ENCODE data around the gene DYTN. TPM values are rescaled to one million over a fixed set of nuclear protein-coding genes. Genes with fewer than 3 reads are reported as not detected.

Gene DYTN
- polyA plus RNA-seq, 1 donor = not detected

DNA sequence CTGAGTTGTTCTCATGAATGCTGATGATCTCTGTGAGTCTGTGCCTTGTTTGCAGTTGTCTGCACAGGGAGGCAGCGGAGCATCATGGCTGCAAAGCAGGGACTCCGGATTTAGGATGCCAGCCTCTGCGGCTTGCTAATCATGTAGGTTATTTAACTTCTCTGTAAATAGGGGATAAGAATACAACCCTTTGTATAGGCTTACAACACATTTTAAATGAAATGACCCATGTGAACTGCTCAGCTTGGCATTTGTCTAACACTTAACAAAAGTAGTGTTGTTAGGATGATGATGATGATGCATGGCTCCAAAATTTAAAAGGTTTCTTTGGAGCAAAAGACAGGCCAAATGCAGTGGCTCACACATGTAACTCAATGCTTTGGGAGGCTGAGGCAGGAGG is 19.4 kb downstream of the DYTN start:
- no peak for DNase-seq (ENCODE audit: low read depth)

DNA sequence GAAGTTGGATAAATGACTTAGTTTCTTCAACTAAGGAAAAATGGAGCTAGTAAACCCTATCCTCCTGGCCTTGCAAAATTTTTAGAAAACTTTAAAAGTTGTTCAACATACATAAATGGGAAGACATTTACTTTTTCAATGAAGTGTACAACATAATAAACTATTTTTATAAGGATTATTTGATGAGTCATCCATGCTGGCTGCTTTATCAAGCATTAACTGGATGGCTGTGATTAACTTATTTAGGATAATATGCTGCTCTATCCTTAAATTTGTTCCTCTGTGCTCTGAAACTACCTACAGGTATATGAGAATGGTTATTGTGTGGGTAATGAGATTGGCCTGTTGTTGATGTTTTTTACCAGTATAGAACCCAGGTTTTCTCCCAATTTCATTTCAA is 21.3 kb downstream of the DYTN start:
- DNase-seq (ENCODE audit: low read depth) = no peak

DNA sequence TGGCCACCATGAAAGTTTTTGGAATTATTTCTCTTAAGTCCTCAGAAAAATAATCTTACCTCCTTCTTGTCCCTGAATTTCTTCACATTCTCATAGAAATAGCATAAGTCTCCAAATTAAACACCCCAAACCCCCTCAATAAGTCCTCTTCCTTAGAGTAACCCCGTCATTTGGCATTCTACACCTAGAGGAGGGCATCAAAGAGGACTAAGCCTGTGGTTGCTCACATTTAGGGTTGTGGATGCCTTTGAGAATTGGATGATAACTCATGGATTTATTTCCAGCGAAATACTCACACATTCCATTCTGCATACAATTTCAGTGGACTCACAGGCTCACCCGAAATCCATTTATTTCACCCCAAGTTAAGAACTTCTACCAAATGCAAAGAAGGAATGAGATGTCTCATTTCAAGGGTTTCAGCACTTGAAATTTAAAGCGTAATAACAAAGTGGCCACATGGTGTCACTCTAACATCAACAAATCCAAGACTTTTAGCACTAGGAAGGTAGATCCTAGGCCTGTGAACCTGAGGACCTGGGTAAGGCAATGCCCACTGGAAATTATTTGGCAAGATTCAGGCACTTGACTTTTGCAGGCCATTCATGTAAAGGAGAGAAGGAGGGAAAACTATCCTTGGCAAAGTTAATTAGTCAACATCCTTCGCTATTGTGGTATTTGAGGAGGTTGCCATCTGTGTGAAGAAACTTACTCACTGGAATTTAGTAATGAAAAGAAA is 24.6 kb downstream of the DYTN start:
- DNase-seq (ENCODE audit: low read depth) = peak; percentile 41

DNA sequence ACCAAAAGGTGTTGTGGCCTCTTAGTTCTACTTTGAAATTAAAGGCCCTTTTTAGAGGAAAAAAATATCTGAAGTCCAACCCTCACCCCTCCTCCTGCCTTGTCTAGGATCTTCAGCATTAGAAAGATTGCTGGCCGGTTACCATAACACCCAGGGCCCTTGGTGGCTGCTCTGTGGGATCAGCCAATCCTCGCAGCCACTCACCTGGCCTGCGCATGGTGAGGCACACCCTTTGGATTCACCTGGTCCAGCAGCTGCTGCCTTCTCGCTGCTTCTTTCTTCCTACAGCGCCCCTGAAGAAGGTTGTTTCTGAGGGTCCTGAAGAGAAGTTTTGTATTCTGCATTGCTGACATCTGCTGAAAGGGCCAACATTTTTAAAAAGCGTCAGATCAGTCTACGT is 25.2 kb downstream of the DYTN start:
- DNase-seq (ENCODE audit: low read depth) = no peak

DNA sequence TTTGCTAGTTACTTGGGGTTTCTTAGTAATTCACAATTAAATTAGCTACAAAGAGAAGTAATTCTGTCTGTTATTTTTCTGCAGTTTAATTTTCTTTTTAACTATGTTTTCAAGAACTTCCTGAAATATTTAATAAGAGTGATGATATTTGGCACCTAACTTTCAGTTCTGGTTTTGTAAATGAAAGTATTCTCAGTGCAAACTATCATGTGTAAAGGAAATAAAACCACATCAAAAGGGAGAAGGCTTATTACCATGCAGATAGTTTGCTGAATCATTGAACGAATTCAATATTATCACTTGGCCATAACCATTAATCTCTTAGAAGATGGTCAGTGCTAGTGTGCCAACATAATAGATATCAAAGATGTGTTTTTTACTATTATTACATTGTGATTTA is 29.2 kb downstream of the DYTN start:
- DNase-seq (ENCODE audit: low read depth) = no peak

DNA sequence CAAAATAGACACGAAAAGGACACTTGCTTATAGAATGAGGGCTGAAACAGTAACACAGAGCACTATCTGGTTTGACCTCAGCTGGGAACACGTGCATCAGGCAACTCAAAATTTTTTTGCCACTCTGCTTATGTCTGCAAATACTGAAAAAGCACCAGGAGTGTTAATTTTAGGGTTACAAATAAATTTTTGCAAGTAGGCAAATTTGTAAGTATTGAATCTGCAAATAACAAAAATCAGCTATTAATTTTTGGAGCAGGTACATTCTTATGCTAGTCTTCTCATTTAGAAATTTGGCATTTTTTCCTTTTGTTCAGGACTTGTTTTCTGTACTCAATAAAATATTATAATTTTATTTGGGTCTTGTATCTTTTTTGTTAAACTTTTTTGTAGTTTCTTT is 29.7 kb downstream of the DYTN start:
- DNase-seq (ENCODE audit: low read depth) = no peak

DNA sequence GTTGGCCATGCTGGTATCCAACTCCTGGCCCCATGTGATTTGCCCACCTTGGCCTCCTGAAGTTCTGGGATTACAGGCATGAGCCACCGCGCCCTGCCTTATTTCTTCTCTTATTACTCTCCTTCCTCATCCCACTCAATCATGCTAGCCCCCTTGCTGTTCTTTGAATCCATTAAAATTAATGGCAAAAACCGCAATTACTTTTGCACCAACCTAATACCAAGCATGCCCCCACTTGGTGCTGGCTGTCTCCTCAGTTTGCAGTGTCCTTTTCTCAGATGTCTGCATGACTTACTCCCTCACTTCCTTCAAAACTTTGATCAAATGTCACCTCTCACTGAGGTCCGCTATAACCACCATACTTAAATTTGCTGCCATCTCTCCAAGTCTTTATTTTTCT is 34.6 kb downstream of the DYTN start:
- DNase-seq (ENCODE audit: low read depth) = no peak

DNA sequence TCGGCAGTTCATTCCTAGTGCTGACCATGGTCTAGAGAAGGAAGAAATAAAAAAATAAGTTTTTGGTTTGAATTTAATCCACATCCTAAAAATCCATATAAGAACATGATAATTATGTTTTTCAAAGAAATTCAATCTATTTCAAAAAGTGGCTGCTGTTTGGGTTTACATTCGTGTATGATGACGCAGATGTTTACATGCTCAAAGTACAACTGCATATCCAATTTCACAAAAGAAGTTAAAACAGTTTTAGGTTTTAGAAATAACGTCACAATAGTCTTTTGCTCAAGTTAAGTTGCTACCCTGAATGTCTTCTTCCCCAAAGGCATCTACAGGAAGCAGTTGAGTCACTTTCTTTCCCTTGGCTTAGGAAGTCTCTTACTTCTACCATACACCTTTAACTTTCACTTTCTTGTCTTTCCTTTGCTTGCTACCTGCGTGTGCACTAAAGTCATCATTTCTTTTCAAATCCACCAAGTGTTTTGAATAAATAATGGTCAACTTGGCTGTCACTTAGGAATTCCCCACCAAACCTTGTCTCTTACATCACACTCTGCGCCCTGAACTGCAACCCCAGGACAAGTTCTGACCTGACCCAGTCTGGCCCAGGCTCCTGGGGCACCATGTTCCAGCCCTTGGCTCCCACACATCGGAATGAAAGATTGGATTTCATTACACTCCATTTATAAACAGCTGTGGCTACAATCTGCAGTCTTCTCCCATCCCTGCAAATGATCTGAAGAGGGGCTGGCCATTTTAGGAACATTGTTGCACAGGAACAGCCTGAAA is 47.5 kb downstream of the DYTN start:
- no peak for DNase-seq (ENCODE audit: low read depth)

DNA sequence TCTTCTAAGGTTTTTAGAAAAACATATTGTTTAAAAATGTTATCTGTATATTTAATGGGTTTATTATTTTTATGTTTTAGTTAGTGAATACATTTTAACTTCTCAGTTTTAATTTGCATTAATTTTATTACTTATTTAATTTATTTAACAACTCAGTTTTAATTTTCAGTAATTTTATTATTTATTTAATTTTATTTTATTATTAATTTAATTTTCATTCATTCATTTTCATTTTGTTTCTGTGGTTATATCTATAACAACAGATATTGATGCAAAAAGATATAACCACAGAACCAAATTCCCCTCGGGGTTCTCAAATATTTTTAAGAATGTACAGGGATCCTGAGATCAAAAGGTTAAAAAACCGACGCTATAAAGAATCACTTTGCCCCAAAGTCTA is 52.9 kb downstream of the DYTN start:
- DNase-seq (ENCODE audit: low read depth) = no peak

DNA sequence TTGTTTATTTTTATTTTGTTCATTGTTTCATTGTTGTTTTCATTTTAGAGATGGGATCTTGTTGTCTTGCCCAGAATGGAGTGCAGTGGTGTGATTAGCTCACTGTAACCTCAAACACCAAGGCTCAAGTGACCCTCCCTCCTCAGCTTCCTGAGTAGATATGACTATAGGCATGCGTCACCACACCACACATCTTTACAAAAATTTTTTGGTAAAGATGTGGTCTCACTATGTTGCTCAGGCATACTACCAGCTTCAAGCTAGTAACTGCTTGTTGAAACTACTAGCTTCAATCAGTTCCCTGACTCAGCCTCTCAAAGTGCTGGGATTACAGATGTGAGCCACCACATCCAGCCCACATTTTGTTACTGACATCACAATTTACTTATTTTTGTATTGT is 61.1 kb downstream of the DYTN start:
- no peak for DNase-seq (ENCODE audit: low read depth)

DNA sequence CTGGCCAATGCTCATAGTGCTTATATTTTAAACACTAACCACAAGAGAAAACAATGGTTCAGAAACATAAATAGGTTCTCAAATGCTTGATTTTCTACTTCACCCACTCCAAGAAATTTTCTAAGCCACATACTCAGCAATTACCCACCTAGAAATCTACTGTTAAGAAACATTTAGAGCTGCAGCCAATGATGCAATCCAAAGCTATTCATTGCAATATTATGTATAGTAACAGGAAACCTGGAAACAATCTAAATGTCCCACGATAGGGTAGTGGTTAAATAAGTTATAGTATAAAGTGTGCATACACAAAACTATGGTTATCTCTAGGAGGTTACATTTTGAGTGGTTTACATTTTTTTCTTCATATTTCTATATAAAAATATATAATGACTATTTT is 70.2 kb downstream of the DYTN start:
- DNase-seq (ENCODE audit: low read depth) = no peak

DNA sequence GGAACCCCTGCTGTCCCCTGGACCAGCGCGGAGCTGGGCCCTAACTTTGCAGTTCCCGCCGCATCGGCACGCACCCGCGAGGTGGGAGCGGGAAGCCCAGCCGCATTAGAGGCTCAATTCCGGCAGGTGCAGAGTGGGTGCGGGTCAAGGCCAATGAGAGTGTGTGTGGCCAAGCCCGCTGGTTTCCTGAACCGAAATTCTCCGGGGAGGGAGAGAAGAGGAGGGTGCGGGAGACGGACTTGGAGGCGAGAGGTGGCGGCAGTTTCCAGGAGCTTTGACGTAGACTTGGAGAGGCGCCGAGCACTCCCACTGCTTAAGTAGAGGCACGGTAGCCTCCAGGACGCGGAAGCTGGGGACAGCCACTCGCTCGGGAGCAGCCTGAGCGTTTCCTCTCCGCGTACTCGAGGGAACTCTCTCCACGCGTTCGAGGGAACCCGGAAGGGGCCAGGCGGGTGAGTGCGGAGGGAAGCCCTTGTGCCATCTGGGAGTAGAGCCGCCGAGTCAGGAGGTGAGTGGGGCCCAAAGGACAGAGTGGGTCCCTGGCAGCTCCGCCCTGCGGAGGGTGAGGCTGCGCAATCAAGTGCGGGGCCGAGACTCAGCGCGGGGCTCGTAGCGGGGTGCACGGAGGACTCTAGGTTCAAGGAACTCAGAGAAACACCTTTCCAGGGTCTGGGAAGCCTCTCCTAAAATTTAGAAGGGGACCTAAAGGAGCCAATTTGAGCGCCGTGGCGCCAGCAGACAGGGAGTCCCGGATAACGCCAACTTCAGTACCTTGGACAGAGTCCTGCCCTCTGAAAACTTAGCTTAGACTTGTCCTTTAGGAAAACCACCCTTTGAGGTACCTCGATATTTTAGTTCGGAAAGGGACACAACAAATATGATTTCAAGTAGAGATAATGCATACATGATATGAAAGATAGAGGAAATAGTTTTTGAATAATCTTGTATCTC is 75.8 kb downstream of the DYTN start, which contains the start of gene FAM237A:
FAM237A (plus strand) TSS at position 413 of the 951 bp plus-strand sequence. CDS start 1,750 bp downstream, outside the sequence.
- DNase-seq (ENCODE audit: low read depth) = peak; percentile 64

DNA sequence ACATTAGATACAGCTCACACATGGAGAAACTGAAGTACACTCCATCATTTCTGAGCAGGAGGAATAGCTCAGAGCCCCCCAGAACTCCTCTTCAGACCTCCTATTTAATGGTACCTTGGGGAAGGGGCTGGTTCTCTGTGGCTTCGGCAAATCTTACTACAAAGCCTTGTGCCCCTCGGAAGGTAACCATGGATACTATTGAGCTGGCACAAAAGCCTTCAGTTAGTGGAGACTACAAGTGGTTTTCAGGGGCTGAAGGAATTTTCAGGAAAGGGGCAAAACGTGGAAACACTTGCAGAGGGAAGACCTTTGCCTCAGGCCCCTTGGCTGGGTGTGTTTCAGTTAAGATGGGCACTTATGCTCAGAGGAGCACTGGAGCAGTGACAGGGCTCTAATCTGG is 77.0 kb downstream of the DYTN start:
- no peak for DNase-seq (ENCODE audit: low read depth)

DNA sequence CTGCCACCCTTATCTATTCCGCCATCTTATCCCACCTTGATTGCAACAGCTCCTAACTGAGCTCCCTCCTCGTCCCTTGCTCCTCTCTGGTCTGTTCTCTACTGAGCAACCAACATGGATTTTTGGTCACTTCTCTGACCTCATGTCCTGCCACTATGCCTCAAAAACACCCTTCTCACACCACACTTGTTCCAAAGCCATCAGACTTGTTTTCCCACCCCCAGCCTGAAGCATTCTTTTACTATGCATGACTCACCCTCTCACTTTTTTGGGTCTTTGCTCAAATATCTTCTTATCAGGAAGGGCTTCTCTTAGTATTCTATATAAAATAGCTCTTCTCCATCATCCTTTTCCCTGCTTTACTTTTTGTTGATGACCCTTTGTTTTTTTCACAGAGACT is 78.6 kb downstream of the DYTN start:
- no peak for DNase-seq (ENCODE audit: low read depth)

DNA sequence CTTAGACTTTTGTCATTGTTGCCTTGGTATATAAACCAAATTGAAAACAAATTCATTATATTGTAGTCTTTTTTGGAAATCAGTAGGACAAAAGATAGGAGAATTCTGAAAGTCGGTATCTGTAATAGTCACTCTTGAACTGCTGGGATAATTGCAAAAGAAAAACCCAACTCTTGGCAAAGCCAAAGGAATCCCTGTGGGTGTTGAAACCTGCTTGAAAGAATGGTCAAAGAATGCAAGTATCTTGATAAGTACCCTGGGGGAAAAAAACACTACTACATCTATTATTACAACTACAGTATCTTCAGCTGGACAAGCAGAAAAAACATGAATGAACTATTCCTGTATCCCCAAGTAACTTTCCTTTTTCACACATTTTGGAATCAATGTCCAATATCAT is 83.2 kb downstream of the DYTN start:
- DNase-seq (ENCODE audit: low read depth) = no peak

DNA sequence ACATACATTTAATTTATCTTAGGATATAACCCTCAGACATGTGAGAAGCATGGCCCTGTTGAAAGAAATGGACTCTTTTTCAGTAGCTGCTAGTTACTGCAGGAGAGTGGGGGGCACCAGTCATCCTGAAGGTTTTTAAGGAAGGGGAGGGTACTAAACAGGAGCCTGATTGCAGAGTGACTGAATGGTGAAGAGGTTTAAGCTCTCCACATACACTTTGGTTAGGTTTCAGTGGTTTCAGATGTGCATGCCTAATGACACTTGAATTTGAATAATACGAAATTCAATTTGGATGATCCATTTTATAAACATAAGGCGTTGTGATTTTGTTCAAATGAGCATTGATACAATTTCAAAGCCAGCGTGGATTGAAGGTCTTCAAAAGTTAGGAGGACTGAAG is 86.9 kb downstream of the DYTN start:
- DNase-seq (ENCODE audit: low read depth) = no peak

DNA sequence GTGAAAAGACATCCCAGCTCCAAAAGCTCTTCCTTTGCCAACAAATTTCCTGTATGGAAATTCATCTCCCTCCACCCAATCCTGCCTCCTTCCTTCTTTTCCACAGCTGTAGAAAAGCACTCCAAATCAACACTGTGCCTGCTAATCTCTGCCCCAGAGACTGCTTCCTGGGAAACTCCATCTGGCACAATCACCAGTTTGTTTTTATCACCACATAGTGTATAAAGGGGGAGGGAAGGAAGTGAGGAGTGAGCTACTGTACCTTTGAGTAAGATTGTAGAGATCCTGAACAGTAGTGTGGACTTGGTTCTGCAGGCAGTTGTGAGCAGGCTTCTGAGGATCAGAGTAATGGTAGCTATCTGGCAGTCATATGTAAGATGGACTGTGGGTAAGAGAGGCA is 90.6 kb downstream of the DYTN start:
- DNase-seq (ENCODE audit: low read depth) = no peak

DNA sequence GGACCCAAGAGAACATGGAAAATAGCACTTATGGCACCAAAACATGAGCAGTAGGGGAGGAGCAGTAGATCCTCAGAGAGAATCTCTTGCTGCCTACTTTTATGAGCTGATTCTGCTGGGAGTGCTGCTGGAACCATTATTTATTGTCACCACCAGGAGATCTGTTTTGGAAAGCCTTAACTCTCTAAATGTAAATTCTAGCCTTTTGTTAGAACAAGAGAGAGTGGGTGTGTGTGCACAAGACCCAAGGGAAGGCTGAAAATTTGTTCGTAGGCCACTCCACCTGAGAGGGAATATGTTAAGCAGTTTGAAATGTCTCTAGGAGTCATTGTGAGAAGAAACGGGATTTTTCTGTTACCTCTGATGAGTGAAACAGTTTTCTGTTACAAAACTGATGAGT is 92.1 kb downstream of the DYTN start:
- no peak for DNase-seq (ENCODE audit: low read depth)

DNA sequence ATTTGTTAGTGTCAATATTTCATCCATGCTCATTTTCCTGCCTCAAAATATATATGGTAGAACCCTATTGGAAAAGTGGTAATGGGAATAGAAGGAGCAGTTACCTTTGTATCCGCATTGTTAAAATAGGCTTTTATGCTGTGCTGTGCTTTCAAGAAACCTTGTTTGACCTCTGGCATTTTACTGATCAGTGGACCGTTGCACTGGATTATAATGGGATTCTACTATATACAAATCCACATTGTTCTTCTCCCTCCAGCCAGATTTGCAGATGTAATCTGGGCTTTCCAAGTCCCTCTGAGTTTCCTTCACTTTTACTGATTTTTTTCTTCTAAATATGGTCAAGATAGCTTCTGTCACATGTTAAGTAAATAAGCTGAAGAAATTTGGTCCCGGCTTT is 99.2 kb downstream of the DYTN start:
- DNase-seq (ENCODE audit: low read depth) = no peak

DNA sequence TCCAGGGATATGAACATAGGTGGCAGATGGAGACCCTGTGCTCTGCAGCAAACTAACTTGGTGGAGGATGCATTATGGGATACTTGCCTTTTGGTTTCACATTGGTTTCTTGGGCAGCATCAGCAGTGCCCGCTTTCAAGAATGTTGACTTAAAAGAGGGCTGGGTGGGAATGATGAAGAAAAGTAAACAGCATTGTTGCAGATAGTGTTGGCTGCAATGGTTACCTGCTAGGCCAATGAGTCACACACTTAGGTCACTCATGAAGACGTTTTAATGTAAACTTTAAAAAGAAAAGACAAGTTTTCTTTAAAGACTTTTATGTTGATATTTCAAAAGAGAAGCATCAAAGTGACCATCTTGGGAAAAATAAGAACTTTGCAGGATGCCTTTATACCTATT is 102.0 kb downstream of the DYTN start:
- DNase-seq (ENCODE audit: low read depth) = no peak

DNA sequence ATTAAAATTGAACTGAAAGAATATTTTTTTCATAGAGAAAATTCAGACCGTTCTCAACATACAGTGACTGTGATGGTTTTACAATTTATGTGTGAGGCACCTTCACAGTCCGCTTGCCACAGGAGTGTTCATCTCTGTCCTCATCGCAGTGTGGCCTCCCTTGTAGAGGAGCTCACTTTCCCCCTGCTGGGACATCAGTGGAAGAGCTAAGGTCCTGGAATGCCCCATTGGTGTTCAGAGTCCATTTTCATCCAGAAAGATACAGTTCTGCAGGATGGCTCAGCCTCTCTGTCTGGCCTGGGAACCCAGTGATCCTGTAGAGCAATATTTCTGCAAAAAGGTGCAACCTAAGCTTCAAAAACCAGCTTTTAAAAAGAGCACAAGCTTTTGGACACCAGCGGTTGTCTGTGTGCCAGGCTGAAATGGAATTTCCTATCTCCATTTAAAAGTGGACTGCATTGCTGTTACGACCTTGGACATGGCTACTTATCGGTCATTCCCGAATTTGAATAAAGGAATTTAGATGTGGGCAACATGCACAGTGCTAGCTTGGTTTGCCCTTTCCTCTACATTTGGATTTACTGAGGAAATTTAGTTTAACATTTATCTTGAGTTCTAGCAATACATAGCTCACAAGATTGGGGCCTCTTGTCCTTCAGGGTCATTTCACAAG is 102.6 kb downstream of the DYTN start:
- DNase-seq (ENCODE audit: low read depth) = no peak

DNA sequence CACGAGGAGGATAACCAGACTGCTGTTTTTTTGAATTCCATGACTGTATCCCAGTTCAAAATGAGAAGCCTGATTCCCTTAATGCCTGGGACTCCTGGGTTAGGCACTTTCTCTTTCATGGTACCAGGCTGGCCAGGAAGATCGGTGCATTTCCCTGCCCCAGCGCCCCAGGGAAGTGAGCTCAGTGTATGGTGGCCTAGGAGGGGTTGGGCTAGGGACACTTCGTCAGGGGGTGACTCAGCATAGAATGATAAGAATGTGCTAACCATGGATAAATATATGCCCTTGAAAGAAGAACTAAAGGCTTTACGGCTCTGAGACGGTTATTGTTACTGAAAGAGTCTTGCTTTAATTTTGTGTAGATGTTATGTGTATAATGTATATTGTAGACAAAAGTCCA is 103.4 kb downstream of the DYTN start:
- no peak for DNase-seq (ENCODE audit: low read depth)
